Lower lobe of right lung (tissue), 2 donors: ENCODE results near the gene UBASH3B. TPM values are rescaled to one million over a fixed set of nuclear protein-coding genes. Genes with fewer than 3 reads are reported as not detected.

Experiments
- ATAC-seq, 2 donors: fragments of 200-7000 bp; cut with Tn5 transposase; one replicate each; pipeline ENCODE4 v1.9.1; 2020 to 2022; ENCODE audit warnings: mild to moderate bottlenecking in 2 of 2, moderate library complexity in 2 of 2
- DNase-seq: peaks from one replicate; pipeline ENCODE4 v3.0.0-alpha.2; 2020
- H3K27ac ChIP-seq: fragments of 200-600 bp; one replicate; pipeline ENCODE4 v1.8.0; 2022
- H3K27me3 ChIP-seq: fragments of 200-600 bp; one replicate; pipeline ENCODE4 v1.8.0; 2022; ENCODE audit warnings: low read depth
- H3K36me3 ChIP-seq: fragments of 200-600 bp; one replicate; pipeline ENCODE4 v1.8.0; 2022; ENCODE audit warnings: mild to moderate bottlenecking
- H3K4me1 ChIP-seq: fragments of 200-600 bp; one replicate; pipeline ENCODE4 v1.8.0; 2022
- H3K4me3 ChIP-seq: fragments of 200-600 bp; one replicate; pipeline ENCODE4 v1.8.0; 2022; ENCODE audit warnings: mild to moderate bottlenecking
- H3K9me3 ChIP-seq: fragments of 200-600 bp; one replicate; pipeline ENCODE4 v1.8.0; 2022
- intact Hi-C: fragments of 100-400 bp; cut with DNase I; formaldehyde crosslinking; loops from one replicate; pipeline ENCODE4 v1.11.0; 2022
- total RNA-seq: library from RNA; stranded (reverse); fragmentation: NEBNext Ultra II Directional; extraction: Animal tissue kit (Norgen Biotek cat#: 25700); gene quantifications from one replicate; pipeline ENCODE4 v1.2.1, GENCODE V29; 2021
- TF ChIP-seq, protein P1 (sequence below): fragments of 200-600 bp; IDR thresholded peaks from one replicate; pipeline ENCODE4 v1.8.0; 2022; ENCODE audit warnings: antibody characterized with exemption, mild to moderate bottlenecking
- donor health status: DM: no; HTN: yes; CAD: no; lungs with severe emphysema.

Gene UBASH3B
- total RNA-seq, 1 donor from 2014 or later = 64.7 TPM

GRCh38 chr11:122746050-122746478, 90.5 kb downstream of the UBASH3B start:
- ATAC-seq = peak; percentile 73 to 77
- Histone ChIP-seq H3K27me3 (no peaks in the 10 kb centered on the region), H3K36me3 (no peaks in the 10 kb centered on the region), H3K4me3 (no peak overlapping the region), H3K4me1 (peaks cover 68% of the 10 kb centered on the region), H3K27ac (no peak overlapping the region), H3K9me3 (no peaks in the 10 kb centered on the region)
- TF ChIP-seq, protein P1, sequence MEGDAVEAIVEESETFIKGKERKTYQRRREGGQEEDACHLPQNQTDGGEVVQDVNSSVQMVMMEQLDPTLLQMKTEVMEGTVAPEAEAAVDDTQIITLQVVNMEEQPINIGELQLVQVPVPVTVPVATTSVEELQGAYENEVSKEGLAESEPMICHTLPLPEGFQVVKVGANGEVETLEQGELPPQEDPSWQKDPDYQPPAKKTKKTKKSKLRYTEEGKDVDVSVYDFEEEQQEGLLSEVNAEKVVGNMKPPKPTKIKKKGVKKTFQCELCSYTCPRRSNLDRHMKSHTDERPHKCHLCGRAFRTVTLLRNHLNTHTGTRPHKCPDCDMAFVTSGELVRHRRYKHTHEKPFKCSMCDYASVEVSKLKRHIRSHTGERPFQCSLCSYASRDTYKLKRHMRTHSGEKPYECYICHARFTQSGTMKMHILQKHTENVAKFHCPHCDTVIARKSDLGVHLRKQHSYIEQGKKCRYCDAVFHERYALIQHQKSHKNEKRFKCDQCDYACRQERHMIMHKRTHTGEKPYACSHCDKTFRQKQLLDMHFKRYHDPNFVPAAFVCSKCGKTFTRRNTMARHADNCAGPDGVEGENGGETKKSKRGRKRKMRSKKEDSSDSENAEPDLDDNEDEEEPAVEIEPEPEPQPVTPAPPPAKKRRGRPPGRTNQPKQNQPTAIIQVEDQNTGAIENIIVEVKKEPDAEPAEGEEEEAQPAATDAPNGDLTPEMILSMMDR = no peak
- DNase-seq = no peak
- intact Hi-C loops = no loop called here

GRCh38 chr11:122746611-122747244, 91.2 kb downstream of the UBASH3B start:
- no peak overlapping the region for H3K4me3 ChIP-seq
- TF ChIP-seq, protein P1 = no peak
- intact Hi-C loops = no loop called here
- H3K27me3 ChIP-seq = no peaks in the 10 kb centered on the region
- peaks cover 62% of the 10 kb centered on the region for H3K4me1 ChIP-seq
- no peaks in the 10 kb centered on the region for H3K9me3 ChIP-seq
- H3K27ac ChIP-seq = no peak overlapping the region
- H3K36me3 ChIP-seq = no peaks in the 10 kb centered on the region
- ATAC-seq (no peak), DNase-seq (no peak)

DNA sequence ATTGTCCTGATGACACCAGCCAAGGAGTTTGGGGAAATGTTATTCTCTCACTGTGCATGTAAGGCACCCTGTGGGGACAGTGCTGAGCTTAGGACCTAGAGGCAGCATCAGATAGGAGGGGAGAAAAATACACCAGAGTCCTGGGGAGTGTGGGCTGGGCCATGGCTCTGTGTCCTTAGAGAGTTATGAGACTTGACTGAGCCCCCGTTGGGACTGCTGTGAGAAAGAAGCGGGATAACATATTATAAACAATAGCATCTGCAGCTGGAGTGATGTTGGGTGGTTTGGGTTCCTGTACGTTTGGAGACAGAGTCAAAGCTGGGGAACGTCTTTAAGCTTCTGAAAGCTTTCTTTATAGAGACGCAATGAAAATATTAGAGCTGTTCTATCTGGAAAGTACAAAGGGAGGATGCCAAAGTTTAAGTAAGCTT, 91.8 kb downstream of the UBASH3B start:
- DNase-seq (no peak), ATAC-seq (no peak)
- intact Hi-C loops = no loop called here
- peaks cover 55% of the 10 kb centered on the region for H3K4me1 ChIP-seq
- no peak overlapping the region for H3K27ac ChIP-seq
- H3K27me3 ChIP-seq = no peaks in the 10 kb centered on the region
- H3K9me3 ChIP-seq = no peaks in the 10 kb centered on the region
- no peaks in the 10 kb centered on the region for H3K36me3 ChIP-seq
- H3K4me3 ChIP-seq = no peak overlapping the region
- TF ChIP-seq, protein P1 = no peak

DNA sequence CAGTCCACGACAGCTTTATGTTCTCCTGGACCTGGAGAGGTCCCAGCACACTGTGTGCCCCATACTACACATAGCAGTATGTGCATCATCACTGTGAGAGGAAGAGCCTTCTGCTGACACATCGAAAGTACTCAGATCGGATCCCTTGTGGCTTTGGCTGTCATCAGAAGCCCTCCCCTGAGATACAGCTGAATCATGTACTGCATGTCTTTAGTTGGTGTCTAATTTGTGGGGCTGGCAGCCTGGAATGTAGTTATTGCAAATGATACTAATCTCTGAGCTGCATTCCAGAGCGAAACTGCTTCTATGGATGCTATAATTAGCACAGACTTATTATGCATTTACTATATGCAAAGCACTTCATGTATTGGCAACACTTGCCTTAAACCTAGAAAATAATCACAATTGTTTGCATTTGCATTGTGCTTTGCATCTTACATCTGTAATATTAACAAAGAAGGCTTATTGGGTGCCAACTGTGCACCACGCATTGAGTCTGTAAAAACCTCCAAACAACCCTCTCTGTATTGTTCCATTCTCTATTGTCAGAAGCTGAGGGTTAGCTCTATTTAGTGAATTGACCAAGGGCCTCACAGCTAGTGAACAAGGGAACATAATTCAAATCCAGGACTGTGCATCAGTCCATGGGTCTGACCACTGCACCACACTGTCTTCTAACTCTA, 93.6 kb downstream of the UBASH3B start:
- TF ChIP-seq, protein P1 = no peak
- Histone ChIP-seq H3K4me1 (peaks cover 40% of the 10 kb centered on the region), H3K27me3 (no peaks in the 10 kb centered on the region), H3K27ac (peak overlapping the region; percentile 3), H3K4me3 (no peak overlapping the region), H3K9me3 (no peaks in the 10 kb centered on the region), H3K36me3 (no peaks in the 10 kb centered on the region)
- intact Hi-C loops = no loop called here
- ATAC-seq = peak; percentile 79 to 87
- DNase-seq = no peak

- Histone ChIP-seq H3K27me3 (no peaks in the 10 kb centered on the region), H3K9me3 (no peaks in the 10 kb centered on the region), H3K36me3 (no peaks in the 10 kb centered on the region), H3K4me3 (no peak overlapping the region), H3K27ac (no peak overlapping the region), H3K4me1 (peaks cover 44% of the 10 kb centered on the region)
- ATAC-seq = no peak
- DNase-seq = no peak
- TF ChIP-seq, protein P1 = no peak
- intact Hi-C loops = no loop called here
Measured at GRCh38 chr11:122750049-122750448, 94.5 kb downstream of the UBASH3B start.
